Measurements from ENCODE around the gene IQSEC1. TPM values are rescaled to one million over a fixed set of nuclear protein-coding genes. Genes with fewer than 3 reads are reported as not detected.

Gene IQSEC1
- total RNA-seq, 1 donor from 2014 or later = 37.2 TPM

DNA sequence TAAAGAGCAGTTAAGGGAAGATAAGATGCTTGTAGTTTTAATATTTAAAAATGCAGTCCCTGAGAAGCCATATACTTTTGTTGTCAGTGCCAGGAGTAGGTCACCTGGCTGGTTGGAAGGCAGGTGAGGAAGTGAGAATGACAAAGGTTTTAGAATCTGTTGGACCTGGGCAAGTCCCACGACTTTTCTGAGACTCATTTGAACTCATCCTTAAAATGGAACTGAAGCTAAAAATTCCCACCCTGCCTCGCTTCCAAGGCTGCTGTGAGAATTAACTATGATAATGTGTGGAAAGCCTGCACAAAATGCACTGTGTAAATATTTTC is 77.1 kb downstream of the IQSEC1 start:
- Mint-ChIP-seq H3K4me1 (ENCODE audit: low read depth) (peaks cover 15% of the 10 kb centered on the region), H3K9me3 (ENCODE audit: low read depth) (peaks cover 4% of the 10 kb centered on the region), H3K4me3 (ENCODE audit: unreplicated experiment) (no peak overlapping the region), H3K27ac (ENCODE audit: unreplicated experiment) (no peak overlapping the region), H3K36me3 (ENCODE audit: low read depth) (no peaks in the 10 kb centered on the region), H3K27me3 (ENCODE audit: low read depth) (no peaks in the 10 kb centered on the region)
- no peak for TF ChIP-seq CTCF (IDR thresholded peaks at IDR 0.05)
- no peak for DNase-seq (ENCODE audit: low spot score)

GRCh38 chr3:12995389-12996180 is 77.6 kb downstream of the IQSEC1 start:
- no peak for DNase-seq (ENCODE audit: low spot score)
- no peak for TF ChIP-seq CTCF (IDR thresholded peaks at IDR 0.05)
- Mint-ChIP-seq H3K4me3 (ENCODE audit: unreplicated experiment) (peak overlapping the region; percentile 82), H3K36me3 (ENCODE audit: low read depth) (no peaks in the 10 kb centered on the region), H3K4me1 (ENCODE audit: low read depth) (peaks cover 21% of the 10 kb centered on the region), H3K27ac (ENCODE audit: unreplicated experiment) (peak overlapping the region; percentile 89), H3K27me3 (ENCODE audit: low read depth) (no peaks in the 10 kb centered on the region), H3K9me3 (ENCODE audit: low read depth) (peaks cover 4% of the 10 kb centered on the region)

- H3K4me3 Mint-ChIP-seq (ENCODE audit: unreplicated experiment) = peak overlapping the region; percentile 82
- H3K9me3 Mint-ChIP-seq (ENCODE audit: low read depth) = peaks cover under 1% of the 10 kb centered on the region
- H3K36me3 Mint-ChIP-seq (ENCODE audit: low read depth) = no peaks in the 10 kb centered on the region
- peak overlapping the region; percentile 89 for H3K27ac Mint-ChIP-seq (ENCODE audit: unreplicated experiment)
- peaks cover 27% of the 10 kb centered on the region for H3K4me1 Mint-ChIP-seq (ENCODE audit: low read depth)
- H3K27me3 Mint-ChIP-seq (ENCODE audit: low read depth) = no peaks in the 10 kb centered on the region
- DNase-seq (ENCODE audit: low spot score) = no peak
- peak; percentile 97 for TF ChIP-seq CTCF (IDR thresholded peaks at IDR 0.05)
Measured at GRCh38 chr3:12994607-12995388, 78.4 kb downstream of the IQSEC1 start.

DNA sequence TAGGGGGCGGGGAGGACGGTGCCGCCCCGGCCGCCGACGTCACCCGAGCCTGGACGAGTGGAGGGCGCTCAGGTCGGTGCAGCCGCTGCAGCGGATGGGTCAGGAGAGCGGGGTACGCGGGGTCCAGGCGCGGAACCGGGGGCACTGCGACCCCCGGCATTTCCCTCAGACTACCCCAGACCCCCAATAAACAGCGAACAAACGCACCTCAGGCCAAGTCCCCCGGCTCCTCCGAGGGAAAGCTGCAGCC is 78.9 kb downstream of the IQSEC1 start:
- H3K4me3 Mint-ChIP-seq (ENCODE audit: unreplicated experiment) = peak overlapping the region; percentile 82
- peaks cover 27% of the 10 kb centered on the region for H3K4me1 Mint-ChIP-seq (ENCODE audit: low read depth)
- no peak for DNase-seq (ENCODE audit: low spot score)
- H3K36me3 Mint-ChIP-seq (ENCODE audit: low read depth) = no peaks in the 10 kb centered on the region
- H3K9me3 Mint-ChIP-seq (ENCODE audit: low read depth) = no peaks in the 10 kb centered on the region
- no peaks in the 10 kb centered on the region for H3K27me3 Mint-ChIP-seq (ENCODE audit: low read depth)
- no peak overlapping the region for H3K27ac Mint-ChIP-seq (ENCODE audit: unreplicated experiment)
- TF ChIP-seq CTCF (IDR thresholded peaks at IDR 0.05) = no peak

DNA sequence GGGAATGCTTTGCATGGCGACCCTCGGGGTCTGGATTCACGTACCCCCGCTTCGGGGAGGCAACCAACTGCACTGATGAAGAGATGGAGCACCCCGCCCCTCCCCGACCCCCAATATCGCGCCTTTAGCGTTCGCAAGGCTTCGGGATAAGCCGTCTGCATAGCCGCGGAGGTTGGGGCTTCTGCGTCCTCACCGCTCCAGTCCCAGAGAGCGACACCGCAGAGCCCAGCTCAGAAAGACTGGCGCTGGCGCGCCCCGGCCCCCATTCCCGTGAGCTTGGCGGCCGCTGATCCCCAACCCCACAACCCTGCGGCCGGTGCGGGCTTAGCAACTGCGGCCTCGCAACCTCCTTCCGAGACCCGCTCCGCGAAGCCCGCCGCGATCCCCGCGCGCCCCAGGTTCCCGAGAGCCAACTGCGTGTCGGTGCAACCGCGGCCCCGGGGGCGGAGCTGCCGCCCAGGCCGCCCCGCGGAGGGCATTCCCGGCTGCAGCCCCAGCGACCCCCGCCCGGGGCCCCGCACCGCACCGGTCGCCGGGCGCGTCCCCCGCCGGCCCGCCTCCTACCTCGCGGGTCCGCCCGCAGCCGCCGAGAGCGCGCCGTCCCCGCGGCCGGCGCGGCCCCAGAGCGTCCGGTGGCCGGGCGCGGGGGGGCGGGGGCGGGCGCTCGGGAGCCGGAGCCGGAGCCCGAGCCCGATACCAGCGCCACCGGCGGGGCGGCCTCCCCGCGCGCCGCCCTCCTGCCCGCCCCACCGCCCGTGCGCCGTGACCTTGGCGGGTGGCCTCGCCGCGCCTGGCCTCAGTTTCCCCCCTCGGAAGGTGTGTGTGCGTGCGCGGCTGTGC is 79.5 kb downstream of the IQSEC1 start:
- no peaks in the 10 kb centered on the region for H3K36me3 Mint-ChIP-seq (ENCODE audit: low read depth)
- H3K9me3 Mint-ChIP-seq (ENCODE audit: low read depth) = no peaks in the 10 kb centered on the region
- no peak for DNase-seq (ENCODE audit: low spot score)
- peak overlapping the region; percentile 82 for H3K4me3 Mint-ChIP-seq (ENCODE audit: unreplicated experiment)
- peak; percentile 15 for TF ChIP-seq CTCF (IDR thresholded peaks at IDR 0.05)
- peaks cover 27% of the 10 kb centered on the region for H3K4me1 Mint-ChIP-seq (ENCODE audit: low read depth)
- no peaks in the 10 kb centered on the region for H3K27me3 Mint-ChIP-seq (ENCODE audit: low read depth)
- H3K27ac Mint-ChIP-seq (ENCODE audit: unreplicated experiment) = no peak overlapping the region
